KOPT-K1 (cell line): ENCODE results near the gene GOLGA6L7.
A peak's percentile ranks its signal among the peaks of the same experiment; 100 is the strongest.

ENCODE experiments used
- H3K27ac ChIP-seq: fragments of 200-600 bp; sonication (generic); 2 replicates; pipeline ENCODE4 v1.5.1; 2016; ENCODE audit warnings: antibody characterized with exemption, mild to moderate bottlenecking, low read depth, low read length; ENCODE audit not compliant: poor library complexity, severe bottlenecking
- H3K36me3 ChIP-seq: fragments of 200-600 bp; sonication (generic); 2 replicates; pipeline ENCODE4 v1.5.1; 2017; ENCODE audit warnings: antibody characterized with exemption, mild to moderate bottlenecking, low read length, moderate library complexity; ENCODE audit not compliant: insufficient read depth
- H3K9me3 ChIP-seq: fragments of 200-600 bp; sonication (generic); 2 replicates; pipeline ENCODE4 v1.5.1; 2017; ENCODE audit warnings: antibody characterized with exemption, low read length, mild to moderate bottlenecking; ENCODE audit not compliant: insufficient read depth, poor library complexity, severe bottlenecking

Gene GOLGA6L7

GRCh38 chr15:28887339-28888174 is 39.1 kb upstream of the GOLGA6L7 start:
- Histone ChIP-seq H3K9me3 (no peaks in the 10 kb centered on the region), H3K27ac (peak overlapping the region; percentile 35), H3K36me3 (no peaks in the 10 kb centered on the region)

- no peaks in the 10 kb centered on the region for H3K9me3 ChIP-seq
- no peaks in the 10 kb centered on the region for H3K36me3 ChIP-seq
- H3K27ac ChIP-seq = peak overlapping the region; percentile 53
These were observed 38.2 kb upstream of the GOLGA6L7 start for GRCh38 chr15:28886431-28887338.

GRCh38 chr15:28885630-28886430 is 37.4 kb upstream of the GOLGA6L7 start, which contains the start of gene APBA2:
Gene APBA2 (plus strand): TSS chr15:28885974. CDS start chr15:29053885, 167,911 bp downstream.
- H3K27ac ChIP-seq = peak within 1 kb of the TSS; percentile 53
- no peaks in the 10 kb centered on the region for H3K9me3 ChIP-seq

GRCh38 chr15:28885128-28885629 is 36.7 kb upstream of the GOLGA6L7 start:
- H3K9me3 ChIP-seq = no peaks in the 10 kb centered on the region
- H3K36me3 ChIP-seq = no peaks in the 10 kb centered on the region
- peak overlapping the region; percentile 53 for H3K27ac ChIP-seq

More at GRCh38 chr15:28885630-28886430, 37.4 kb upstream of the GOLGA6L7 start, which contains the start of gene APBA2:
- H3K36me3 ChIP-seq = no peaks in the 10 kb centered on the region

- no peak overlapping the region for H3K27ac ChIP-seq
- no peaks in the 10 kb centered on the region for H3K36me3 ChIP-seq
These were observed 35.9 kb upstream of the GOLGA6L7 start for GRCh38 chr15:28884151-28884940.

GRCh38 chr15:28881600-28881999 is 33.2 kb upstream of the GOLGA6L7 start:
- no peaks in the 10 kb centered on the region for H3K36me3 ChIP-seq
- H3K27ac ChIP-seq = no peak overlapping the region
- H3K9me3 ChIP-seq = no peaks in the 10 kb centered on the region

More at GRCh38 chr15:28884151-28884940, 35.9 kb upstream of the GOLGA6L7 start:
- no peaks in the 10 kb centered on the region for H3K9me3 ChIP-seq

GRCh38 chr15:28881170-28881569 is 32.7 kb upstream of the GOLGA6L7 start:
- H3K36me3 ChIP-seq = no peaks in the 10 kb centered on the region
- no peaks in the 10 kb centered on the region for H3K9me3 ChIP-seq
- no peak overlapping the region for H3K27ac ChIP-seq

GRCh38 chr15:28880680-28881079 is 32.2 kb upstream of the GOLGA6L7 start:
- H3K36me3 ChIP-seq = no peaks in the 10 kb centered on the region
- H3K27ac ChIP-seq = no peak overlapping the region
- no peaks in the 10 kb centered on the region for H3K9me3 ChIP-seq

GRCh38 chr15:28879551-28879950 is 31.1 kb upstream of the GOLGA6L7 start:
- Histone ChIP-seq H3K9me3 (no peaks in the 10 kb centered on the region), H3K36me3 (no peaks in the 10 kb centered on the region), H3K27ac (no peak overlapping the region)

GRCh38 chr15:28878209-28878608 is 29.8 kb upstream of the GOLGA6L7 start:
- Histone ChIP-seq H3K27ac (no peak overlapping the region), H3K36me3 (no peaks in the 10 kb centered on the region), H3K9me3 (no peaks in the 10 kb centered on the region)

- H3K9me3 ChIP-seq = no peaks in the 10 kb centered on the region
- H3K27ac ChIP-seq = no peak overlapping the region
- no peaks in the 10 kb centered on the region for H3K36me3 ChIP-seq
These were observed 28.4 kb upstream of the GOLGA6L7 start for GRCh38 chr15:28876845-28877185.

GRCh38 chr15:28876131-28876844 is 27.8 kb upstream of the GOLGA6L7 start:
- Histone ChIP-seq H3K9me3 (no peaks in the 10 kb centered on the region), H3K36me3 (no peaks in the 10 kb centered on the region), H3K27ac (no peak overlapping the region)

- H3K9me3 ChIP-seq = no peaks in the 10 kb centered on the region
- H3K36me3 ChIP-seq = no peaks in the 10 kb centered on the region
- no peak overlapping the region for H3K27ac ChIP-seq
These were observed 27.1 kb upstream of the GOLGA6L7 start for GRCh38 chr15:28875461-28876000.
